Left forelimb (tissue), 1 donor: Measurements from ENCODE around the gene TREML1.

ENCODE experiments used
- DNase-seq: peaks from one replicate; pipeline ENCODE4 v3.0.0-alpha.2; 2018; ENCODE audit warnings: low spot score

The TREML1 gene

GRCh38 chr6:41177695-41178094, 23.5 kb upstream of the TREML1 start:
- no peak for DNase-seq

DNA sequence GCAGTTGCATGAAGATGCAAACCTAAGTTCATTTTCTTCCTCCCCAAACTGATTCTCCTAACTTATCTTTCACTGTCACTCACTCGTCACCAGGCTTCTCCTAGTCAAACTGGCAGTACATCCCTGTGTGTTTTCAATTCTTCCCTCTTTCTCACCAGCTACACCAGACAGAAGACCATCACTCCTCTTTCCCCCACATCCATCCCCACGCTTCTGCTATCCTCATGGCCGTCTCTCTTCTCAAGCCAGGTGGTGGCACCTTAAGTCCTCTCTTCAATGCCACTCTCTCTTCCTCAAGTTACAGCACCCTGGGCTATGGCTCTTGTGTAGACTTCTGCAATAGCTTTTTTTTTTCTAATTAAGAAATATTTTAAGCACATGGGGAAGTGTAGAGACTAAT, 23.1 kb upstream of the TREML1 start:
- no peak for DNase-seq

- DNase-seq: no peak
Measured at GRCh38 chr6:41176189-41176588, 22.0 kb upstream of the TREML1 start.

DNA sequence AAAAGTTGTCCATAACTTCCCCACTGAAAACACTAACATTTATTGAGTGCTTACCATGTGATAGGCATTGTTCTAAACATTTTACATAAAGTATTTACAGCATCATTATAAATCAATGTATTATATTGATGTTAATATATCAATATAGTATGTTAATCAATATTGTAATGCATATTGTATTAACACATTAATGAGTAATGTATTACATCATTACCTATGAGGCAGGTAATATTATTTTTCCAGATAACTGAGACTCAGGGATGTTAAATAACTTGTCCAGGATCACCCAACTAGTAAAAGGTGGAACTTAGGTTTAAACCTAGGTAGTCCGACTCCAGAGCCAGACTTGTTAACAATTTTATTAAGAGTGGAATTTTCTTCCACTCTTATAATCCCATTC, 20.9 kb upstream of the TREML1 start:
- DNase-seq: no peak

DNA sequence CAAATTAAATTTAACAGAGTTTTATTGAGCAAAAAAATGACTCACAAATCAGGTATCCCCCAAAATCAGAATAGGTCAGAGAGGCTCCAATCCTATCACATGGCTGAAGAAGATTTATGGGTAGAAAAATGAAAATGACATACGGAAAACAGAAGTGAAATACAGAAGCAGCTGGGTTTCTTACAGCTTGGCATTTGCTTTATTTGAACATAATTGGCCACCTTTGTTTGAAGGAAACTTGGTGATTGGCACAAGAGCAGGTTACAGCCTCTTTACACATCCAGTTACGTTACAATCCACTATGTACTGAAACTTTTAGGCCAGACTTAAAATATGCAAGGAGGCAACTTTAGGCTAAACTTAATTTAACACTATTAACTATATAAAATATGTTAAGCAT, 20.5 kb upstream of the TREML1 start:
- DNase-seq: no peak

DNA sequence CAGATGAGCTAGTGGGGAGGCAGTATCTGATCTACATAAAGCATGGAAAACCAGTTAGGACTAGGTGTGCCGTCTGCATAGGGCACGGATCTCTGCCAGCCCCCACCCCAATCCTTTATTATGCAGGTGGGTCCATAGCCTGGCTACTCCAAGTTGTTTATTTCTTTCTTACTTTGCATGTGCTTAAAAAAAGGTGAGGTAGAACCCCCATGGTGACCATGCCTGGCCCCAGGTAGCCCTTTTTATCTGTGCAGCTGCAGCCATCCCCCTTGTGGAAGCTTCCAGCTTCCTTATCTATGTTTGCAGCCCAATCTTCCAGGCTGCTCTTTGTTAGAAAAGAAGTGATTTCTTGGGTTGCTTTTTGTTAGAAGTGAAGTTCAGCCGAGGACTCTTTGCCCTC, 17.8 kb upstream of the TREML1 start:
- peak; percentile 14 for DNase-seq

DNA sequence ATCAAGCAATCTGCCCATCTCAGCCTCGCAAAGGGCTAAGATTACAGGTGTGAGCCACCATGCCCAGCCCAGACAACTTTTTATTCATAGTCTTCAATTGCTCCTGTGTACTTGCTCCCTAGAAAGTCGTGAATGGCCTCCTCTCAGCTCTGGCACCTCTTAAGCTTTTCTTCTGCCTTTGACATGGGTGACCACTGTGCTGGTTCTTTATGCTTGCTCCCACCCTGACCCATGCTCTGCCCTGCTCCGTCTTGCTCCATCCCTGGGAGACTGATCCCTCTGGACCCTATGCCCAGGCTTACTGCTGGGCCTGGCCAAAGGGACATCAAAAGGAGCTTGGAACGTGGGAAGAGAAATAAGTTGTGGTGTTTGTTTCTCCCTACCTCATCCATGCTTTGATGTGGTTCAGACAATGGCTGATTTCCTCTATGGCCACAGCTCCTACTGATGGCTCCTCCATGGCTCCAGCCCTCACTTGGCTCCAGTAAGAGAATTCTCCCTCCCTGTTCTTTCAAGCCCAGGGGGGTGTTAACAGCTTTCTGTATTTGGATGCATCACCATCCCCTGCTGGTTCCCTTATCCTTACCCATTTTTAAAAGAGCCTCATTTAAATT, 16.5 kb upstream of the TREML1 start:
- peak; percentile 23 for DNase-seq

DNA sequence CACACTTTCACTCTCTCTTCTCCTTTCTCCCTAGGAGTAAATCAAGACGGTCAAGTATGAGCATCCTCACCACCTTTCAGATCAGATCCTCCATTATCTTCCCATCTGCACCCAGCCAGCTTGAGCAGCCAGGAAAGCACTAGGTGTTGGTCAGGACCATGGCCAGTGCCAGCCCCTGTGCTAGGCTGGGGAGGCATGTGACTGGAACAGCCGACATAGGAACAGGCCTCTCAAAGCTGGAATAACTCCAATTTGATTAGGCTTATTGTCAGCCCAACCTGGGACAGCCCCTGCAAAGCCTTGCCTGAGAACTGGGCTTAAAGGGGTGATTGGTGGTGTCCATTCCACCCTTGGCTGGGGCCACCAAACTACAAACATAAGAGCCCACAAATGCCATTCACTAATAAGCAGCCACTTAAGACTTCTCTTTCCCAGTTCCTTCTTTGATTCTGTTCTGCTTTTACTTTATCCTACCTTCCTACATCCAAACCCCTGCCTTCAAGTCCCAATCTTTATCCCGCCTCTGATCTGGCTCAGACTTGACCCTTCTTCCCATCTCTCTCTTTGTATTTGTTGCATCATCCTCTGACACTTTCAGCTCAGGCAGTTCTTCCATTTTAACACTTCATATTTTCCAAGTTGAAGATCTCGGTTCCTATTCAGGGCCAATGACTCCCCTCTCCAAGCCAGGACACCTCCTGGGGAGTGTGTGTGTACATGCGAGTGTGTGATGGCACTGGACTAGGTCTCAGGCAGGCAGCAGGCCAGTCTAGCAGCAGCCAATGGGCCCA, 13.2 kb upstream of the TREML1 start:
- no peak for DNase-seq

GRCh38 chr6:41164551-41165120, 10.5 kb upstream of the TREML1 start:
- no peak for DNase-seq

- DNase-seq: no peak
Measured at GRCh38 chr6:41163419-41163717, 9.2 kb upstream of the TREML1 start.

DNA sequence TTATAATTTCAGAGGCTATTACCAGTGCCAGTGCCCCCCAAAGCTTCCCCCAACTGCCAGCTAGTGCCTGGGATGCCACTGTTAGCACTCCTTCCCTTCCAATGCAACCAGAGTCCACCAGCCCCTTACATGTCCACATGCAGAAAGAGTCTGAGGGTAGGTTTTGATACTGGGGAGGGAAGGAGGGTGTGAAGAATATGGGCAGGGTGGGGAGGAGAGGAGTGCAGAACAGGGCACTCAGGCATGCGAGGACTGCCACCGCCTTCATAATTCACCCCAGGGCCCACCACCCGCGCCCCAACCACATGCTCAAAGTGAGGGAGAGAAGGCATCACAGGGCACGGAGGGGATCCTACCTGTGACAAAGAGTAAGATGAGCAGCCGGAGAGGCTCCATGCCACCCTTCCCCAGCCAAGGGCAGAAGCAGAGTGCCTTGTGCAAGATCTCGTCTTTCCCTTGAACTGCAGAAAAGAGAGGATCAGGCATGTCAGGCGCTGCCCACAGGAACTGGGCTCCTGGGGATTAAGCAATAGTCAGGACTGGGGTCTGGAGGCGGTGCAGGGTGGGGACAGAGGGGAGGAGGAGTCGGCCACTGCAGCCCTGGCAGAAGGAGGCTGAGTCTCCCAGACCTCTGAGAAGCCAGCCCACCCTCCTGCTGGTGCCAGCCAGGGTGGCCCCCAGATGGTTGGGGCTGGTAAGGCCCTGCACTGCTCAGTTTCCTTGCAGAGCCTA, 8.7 kb upstream of the TREML1 start, which contains the start of gene TREM2:
Gene TREM2 (minus strand): TSS at position 430 of the 732 bp plus-strand sequence. CDS start 34 bp downstream, at position 396.
- DNase-seq: no peak

DNA sequence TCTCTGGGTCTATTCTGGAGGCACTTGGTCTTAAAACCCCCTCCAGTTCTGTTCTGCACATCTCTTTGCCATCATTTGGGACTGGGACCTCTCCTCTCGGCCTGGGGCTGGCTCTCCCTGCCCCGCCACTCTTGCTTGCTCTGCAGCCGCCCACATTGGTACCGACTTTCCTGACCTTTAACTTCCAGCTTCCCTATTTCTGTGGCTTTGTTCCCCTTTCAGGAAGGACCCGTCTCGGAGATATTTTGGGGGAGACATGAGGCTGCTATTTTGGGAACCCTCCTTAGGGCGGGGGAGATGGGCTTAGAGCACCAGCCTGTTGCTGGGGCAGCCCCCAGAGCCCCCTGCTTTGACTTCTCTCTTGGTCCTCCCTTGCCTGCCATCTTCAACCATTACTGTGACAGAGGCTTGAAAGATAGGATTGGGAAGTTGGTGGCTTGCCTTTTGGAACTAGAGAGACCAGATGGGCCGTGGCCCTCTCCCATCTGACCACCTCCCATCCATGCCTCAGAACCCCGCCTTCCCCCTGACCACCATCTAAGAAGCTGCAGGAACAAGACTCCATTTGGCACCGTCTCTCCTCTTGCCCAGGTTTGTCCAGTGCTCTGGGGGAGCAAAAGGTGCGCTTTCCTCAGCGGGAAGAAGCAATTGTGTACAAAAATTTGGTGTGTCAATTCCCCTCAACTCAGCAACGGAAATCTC, 7.9 kb upstream of the TREML1 start:
- DNase-seq: no peak

DNA sequence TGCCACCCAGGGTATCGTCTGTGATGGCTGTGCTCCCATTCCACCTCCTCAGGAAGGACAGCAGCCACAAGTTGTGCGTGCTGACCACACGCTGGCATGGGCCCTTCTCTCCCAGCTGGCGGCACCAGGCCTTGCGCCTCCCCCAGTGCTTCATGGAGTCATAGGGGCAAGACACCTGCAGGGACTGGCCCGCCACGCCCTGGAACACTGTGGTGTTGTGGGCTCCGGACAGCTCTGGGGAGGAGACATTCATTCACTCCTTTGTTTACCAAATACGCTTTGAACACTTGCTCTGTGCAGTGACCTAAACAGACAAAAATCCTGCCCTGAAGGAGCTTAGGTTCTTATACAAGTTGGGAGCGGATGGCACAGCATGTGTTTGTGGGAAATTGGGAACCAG, 7.2 kb upstream of the TREML1 start:
- DNase-seq: no peak

- no peak for DNase-seq
Measured at GRCh38 chr6:41160933-41161332, 6.8 kb upstream of the TREML1 start.

GRCh38 chr6:41159415-41160082, 5.4 kb upstream of the TREML1 start:
- DNase-seq: no peak

DNA sequence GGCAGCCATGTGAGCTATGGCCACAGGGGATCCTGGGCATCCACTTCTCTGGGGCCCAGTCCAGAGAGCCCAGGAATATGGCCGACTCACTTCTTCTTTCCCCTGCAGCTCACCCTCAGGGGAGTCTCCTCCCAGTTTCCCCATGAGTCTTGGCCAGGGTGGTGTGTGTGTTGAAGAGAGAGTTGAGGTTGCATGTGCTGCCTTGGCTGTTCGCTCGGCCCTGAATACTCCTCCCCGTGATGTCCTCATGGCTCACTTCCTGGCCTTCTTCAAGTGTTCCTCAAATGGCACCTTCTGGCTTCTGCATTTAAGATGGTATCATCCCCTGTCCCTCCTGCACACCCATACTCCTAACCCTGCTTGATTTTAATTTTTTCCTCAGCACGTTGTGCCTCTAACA, 3.2 kb upstream of the TREML1 start:
- DNase-seq: no peak

- DNase-seq: no peak
Measured at GRCh38 chr6:41156771-41157170, 2.6 kb upstream of the TREML1 start.

GRCh38 chr6:41156001-41156400, 1.9 kb upstream of the TREML1 start:
- no peak for DNase-seq

GRCh38 chr6:41155132-41155805, 1.1 kb upstream of the TREML1 start:
- no peak for DNase-seq

GRCh38 chr6:41153451-41153850, 696 bp downstream of the TREML1 start:
- no peak for DNase-seq

- DNase-seq: no peak
Measured at GRCh38 chr6:41150671-41151070, 3.5 kb downstream of the TREML1 start.
